ENCODE data around the gene MGAT5.

DNA sequence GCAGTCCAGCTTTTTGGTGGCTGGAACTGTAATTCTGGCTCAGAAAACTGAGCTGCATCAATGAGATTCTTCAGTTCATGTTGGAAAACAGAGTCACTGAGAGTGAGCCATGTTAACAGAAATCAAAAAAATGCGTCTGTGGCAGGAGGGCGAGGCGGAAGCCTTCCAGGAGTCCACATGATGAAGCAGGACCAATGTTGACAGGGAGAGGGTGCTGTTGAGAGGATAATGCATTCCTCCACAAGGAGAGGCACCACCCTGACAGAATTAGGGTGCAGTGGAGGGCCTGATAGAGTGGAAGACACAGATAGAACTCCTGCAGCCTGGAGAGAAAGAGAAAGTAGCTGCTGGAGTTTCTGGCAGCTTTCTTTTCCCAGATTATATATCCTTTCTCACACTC is 111.5 kb downstream of the MGAT5 start:
- TF ChIP-seq, protein P1, sequence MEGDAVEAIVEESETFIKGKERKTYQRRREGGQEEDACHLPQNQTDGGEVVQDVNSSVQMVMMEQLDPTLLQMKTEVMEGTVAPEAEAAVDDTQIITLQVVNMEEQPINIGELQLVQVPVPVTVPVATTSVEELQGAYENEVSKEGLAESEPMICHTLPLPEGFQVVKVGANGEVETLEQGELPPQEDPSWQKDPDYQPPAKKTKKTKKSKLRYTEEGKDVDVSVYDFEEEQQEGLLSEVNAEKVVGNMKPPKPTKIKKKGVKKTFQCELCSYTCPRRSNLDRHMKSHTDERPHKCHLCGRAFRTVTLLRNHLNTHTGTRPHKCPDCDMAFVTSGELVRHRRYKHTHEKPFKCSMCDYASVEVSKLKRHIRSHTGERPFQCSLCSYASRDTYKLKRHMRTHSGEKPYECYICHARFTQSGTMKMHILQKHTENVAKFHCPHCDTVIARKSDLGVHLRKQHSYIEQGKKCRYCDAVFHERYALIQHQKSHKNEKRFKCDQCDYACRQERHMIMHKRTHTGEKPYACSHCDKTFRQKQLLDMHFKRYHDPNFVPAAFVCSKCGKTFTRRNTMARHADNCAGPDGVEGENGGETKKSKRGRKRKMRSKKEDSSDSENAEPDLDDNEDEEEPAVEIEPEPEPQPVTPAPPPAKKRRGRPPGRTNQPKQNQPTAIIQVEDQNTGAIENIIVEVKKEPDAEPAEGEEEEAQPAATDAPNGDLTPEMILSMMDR (IDR thresholded peaks at IDR 0.05), result no peak
- TF ChIP-seq POLR2A (IDR thresholded peaks at IDR 0.05), result no peak
